WI38 (cell line): ENCODE results near the gene DSCAML1.

Source experiments
- H3K4me3 ChIP-seq: 2 replicates; pipeline ENCODE4 v1.5.1; 2011; ENCODE audit warnings: low read depth, mild to moderate bottlenecking, control low read depth, low read length
- TF ChIP-seq, protein P1 (sequence below): IDR thresholded peaks from 2 replicates; pipeline ENCODE4 v1.5.1; 2012; ENCODE audit warnings: low read depth, mild to moderate bottlenecking, control low read depth, low read length

DSCAML1 gene

GRCh38 chr11:117384045-117384444, 413.0 kb downstream of the DSCAML1 start:
- TF ChIP-seq, protein P1, sequence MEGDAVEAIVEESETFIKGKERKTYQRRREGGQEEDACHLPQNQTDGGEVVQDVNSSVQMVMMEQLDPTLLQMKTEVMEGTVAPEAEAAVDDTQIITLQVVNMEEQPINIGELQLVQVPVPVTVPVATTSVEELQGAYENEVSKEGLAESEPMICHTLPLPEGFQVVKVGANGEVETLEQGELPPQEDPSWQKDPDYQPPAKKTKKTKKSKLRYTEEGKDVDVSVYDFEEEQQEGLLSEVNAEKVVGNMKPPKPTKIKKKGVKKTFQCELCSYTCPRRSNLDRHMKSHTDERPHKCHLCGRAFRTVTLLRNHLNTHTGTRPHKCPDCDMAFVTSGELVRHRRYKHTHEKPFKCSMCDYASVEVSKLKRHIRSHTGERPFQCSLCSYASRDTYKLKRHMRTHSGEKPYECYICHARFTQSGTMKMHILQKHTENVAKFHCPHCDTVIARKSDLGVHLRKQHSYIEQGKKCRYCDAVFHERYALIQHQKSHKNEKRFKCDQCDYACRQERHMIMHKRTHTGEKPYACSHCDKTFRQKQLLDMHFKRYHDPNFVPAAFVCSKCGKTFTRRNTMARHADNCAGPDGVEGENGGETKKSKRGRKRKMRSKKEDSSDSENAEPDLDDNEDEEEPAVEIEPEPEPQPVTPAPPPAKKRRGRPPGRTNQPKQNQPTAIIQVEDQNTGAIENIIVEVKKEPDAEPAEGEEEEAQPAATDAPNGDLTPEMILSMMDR, result no peak
- no peak overlapping the region for H3K4me3 ChIP-seq

- TF ChIP-seq, protein P1, result no peak
- H3K4me3 ChIP-seq, result no peak overlapping the region
These were observed 414.3 kb downstream of the DSCAML1 start for GRCh38 chr11:117382746-117383145.

DNA sequence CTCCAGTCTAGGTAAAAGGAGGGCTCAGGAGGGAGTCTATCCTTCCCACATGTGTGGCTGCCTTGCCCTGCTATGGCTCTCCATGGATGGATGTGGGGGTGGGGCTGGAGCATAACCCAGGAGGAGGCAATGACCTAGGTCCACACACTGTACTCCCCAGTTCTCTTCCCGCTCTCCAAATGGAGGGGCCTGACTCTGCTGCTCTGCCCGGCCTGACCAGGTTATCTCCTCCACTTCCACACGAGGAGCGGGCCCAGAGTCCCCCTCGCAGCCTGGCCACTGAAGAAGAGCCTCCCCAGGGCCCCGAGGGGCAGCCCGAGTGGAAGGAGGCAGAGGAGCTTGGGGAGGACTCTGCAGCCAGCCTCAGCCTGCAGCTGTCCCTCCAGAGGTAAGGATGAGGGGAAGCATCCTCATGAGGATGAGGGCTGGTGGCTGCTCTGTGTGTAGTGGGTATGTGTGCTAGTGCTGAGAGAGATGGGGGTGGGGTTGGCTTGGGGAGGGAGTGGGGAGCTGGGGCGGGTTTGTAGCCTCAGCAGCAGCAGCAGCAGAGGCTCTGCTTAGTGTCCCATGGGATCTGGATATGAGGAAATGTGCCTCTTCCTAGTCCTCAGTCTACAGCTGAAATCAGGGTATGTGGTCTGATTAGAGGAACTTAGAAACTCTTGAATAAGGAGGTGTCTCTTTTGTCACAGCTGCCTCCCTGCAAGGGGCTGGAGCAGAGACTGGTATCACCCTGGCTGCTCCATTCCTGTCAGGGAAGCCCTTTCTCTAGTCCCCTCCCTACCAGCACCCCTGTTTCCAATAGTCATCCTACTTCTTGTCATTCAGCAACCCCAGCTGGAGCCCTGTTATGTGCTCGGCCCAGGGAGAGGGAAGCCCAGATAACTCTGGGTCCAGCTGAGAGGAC, 415.3 kb downstream of the DSCAML1 start:
- TF ChIP-seq, protein P1, result no peak
- no peak overlapping the region for H3K4me3 ChIP-seq

GRCh38 chr11:117380676-117381075, 416.3 kb downstream of the DSCAML1 start:
- TF ChIP-seq, protein P1, result no peak

DNA sequence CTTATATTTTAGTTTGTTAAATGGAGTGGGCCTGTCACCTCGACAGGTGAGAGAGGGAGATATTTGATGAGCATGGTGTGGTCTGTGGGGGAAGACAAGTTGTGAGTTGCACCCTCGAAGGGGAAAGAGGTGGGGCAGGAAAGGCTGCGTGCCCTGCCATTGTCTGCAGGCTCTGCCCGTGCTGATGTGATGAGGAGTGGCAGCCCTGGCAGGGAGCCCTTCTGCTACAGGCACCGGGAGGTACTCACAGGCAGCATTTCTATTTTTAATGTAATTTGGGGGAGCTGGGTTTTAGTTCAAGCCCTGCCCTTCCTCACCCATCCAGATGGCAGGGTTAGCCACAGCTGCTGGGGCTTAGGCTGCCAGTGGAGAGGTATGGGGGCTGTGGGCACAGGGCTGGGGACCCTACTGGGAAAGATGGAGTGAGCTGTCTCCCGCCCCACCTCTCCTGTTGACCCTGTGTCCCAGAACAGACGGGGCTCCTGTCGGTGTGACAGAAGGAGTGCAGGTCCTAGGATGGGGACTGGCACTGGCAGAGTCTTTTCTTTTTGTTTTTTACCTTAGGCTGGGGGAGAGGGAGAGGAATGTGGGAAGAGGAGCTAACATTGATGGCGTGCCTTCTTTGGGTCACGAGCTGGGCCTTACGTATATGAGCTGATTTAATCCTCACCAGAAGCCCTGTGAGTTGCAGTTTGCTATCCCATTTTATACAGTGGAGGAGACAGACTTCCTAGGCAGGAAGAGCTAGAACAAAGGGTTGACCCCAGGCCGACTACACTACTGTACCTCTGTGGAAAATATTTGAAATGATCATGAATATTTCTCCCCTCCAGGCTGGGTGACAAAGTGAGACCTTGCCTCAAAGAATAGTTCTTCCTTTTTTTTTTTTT, 417.8 kb downstream of the DSCAML1 start:
- no peak overlapping the region for H3K4me3 ChIP-seq
- TF ChIP-seq, protein P1, result no peak

More at GRCh38 chr11:117380676-117381075, 416.3 kb downstream of the DSCAML1 start:
- no peak overlapping the region for H3K4me3 ChIP-seq
